ENCODE data around the gene ZNF791. TPM values are rescaled to one million over a fixed set of nuclear protein-coding genes. Genes with fewer than 3 reads are reported as not detected.
"Not testable (repeated sequence)": the region's sequence is repeated elsewhere in the genome, so short reads cannot be mapped to it uniquely, and the experiment has no call there.

Gene ZNF791
- total RNA-seq, 2 experiments from 2014 or later, result 30.0 to 41.5 TPM

DNA sequence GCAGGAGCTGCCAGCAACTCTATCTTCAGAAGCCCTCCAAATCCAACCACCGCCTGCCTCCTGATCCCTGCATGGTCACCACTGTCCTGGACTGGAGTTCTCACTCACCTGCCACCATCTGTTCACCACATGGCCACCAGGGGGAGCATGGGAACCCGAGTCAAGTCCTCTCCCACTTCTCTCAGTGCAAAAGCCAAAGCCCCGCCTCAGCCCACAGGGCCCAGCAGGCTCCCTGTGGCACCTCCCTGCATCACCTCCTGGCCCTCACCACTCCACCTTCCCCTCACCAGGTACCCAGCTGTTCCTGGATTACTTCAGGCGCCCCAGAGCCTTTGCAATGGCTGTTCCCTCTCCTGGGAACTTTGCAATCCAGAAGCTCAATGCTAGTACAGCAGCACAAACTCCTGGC, 65.7 kb downstream of the ZNF791 start:
- DNase-seq (peak; percentile 91), ATAC-seq (peak; percentile 43)
- no peak overlapping the region for H3K4me3 Mint-ChIP-seq
- peaks cover 48% of the 10 kb centered on the region for H3K36me3 Mint-ChIP-seq
- CTCF ChIA-PET, result interaction anchor here (0.6 to 7.0 kb wide), 14 partner anchors 9 to 172 kb away, joined by 3 to 57 read pairs (median 4); partner anchors contain the start of genes MAN2B1, TRIR and WDR83
- H3K27me3 Mint-ChIP-seq, result no peaks in the 10 kb centered on the region
- peak overlapping the region; percentile 34 for H3K27ac Mint-ChIP-seq
- no peaks in the 10 kb centered on the region for H3K9me3 Mint-ChIP-seq (ENCODE audit: low read depth)
- H3K4me1 Mint-ChIP-seq, result peaks cover 29% of the 10 kb centered on the region

DNA sequence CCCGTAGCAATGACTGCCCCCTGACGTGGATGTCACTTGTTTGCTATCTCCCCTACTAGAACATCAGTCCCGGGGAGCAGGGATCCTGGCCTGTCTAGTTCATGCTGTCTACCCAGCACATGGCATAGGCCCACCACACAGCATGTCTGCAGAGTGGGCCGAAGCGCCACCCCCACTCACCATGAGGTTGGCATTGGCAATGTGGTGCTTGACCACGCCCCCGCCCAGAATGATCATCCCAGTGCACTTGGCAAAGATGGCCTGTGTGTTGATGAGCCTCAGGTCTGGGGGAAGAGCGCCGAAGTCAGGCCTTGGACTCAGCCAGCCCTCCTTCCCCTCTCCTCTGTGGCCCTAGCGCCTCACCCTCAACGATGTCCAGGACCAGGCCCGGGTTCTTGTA, 66.2 kb downstream of the ZNF791 start:
- Mint-ChIP-seq H3K27me3 (no peaks in the 10 kb centered on the region), H3K36me3 (peaks cover 47% of the 10 kb centered on the region), H3K4me1 (peaks cover 28% of the 10 kb centered on the region), H3K27ac (no peak overlapping the region), H3K4me3 (no peak overlapping the region), H3K9me3 (ENCODE audit: low read depth) (no peaks in the 10 kb centered on the region)
- CTCF ChIA-PET, result interaction anchor here (0.6 to 7.0 kb wide), 13 partner anchors 9 to 171 kb away, joined by 3 to 57 read pairs (median 4); partner anchors contain the start of genes MAN2B1, TRIR and WDR83
- DNase-seq (no peak), ATAC-seq (no peak)

DNA sequence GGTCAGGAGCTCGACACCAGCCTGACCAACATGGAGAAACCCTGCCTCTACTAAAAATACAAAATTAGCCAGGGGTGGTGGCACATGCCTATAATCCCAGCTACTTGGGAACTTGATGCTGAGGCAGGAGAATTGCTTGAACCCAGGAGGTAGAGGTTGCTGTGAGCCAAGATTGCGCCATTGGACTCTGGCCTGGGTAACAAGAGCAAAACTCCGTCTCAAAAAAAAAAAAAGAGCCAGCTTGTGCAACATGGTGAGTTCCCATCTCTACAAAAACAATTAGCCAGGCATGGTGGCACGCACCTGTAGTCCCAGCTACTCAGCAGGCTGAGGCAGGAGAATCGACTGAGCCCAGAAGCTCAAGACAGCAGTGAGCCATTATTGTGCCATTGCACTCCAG, 67.3 kb downstream of the ZNF791 start:
- Mint-ChIP-seq H3K36me3 (peaks cover 45% of the 10 kb centered on the region), H3K4me1 (peaks cover 27% of the 10 kb centered on the region)
- H3K9me3 Mint-ChIP-seq (ENCODE audit: low read depth); H3K27ac Mint-ChIP-seq; ATAC-seq; DNase-seq; H3K4me3 Mint-ChIP-seq; H3K27me3 Mint-ChIP-seq: not testable (repeated sequence)
- CTCF ChIA-PET, result interaction anchor here (0.6 to 7.0 kb wide), 8 partner anchors 10 to 203 kb away, joined by 3 to 57 read pairs (median 3); partner anchors contain the start of genes FBXW9, MAN2B1 and WDR83

DNA sequence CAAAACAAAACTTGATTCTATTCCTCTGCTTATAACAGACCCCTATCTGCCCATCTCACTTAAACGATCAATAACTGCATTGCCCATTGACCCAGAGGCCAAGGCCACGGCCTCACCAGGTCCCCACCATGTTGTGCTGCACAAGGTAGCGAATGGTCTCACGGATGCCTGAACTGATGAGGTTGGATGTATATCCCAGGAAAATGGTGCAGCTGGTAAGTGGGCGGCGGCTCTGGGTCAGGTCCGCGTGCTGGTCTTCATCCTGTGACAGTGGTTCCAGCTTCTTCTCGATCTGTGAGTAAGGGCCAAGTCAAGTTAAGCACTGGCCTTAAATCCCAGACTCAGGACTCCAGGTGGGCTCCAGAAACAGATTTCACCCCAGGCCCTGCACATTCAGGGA, 69.3 kb downstream of the ZNF791 start:
- Mint-ChIP-seq H3K4me3 (peak overlapping the region; percentile 93), H3K36me3 (peaks cover 33% of the 10 kb centered on the region), H3K9me3 (ENCODE audit: low read depth) (no peaks in the 10 kb centered on the region), H3K27ac (no peak overlapping the region), H3K27me3 (no peaks in the 10 kb centered on the region), H3K4me1 (peaks cover 27% of the 10 kb centered on the region)
- no peak for ATAC-seq
- DNase-seq, result no peak
- CTCF ChIA-PET, result interaction anchor here (1.3 to 4.5 kb wide), 4 partner anchors 8 to 115 kb away, joined by 3 to 28 read pairs (median 8); partner anchors contain the start of genes MAN2B1 and WDR83

DNA sequence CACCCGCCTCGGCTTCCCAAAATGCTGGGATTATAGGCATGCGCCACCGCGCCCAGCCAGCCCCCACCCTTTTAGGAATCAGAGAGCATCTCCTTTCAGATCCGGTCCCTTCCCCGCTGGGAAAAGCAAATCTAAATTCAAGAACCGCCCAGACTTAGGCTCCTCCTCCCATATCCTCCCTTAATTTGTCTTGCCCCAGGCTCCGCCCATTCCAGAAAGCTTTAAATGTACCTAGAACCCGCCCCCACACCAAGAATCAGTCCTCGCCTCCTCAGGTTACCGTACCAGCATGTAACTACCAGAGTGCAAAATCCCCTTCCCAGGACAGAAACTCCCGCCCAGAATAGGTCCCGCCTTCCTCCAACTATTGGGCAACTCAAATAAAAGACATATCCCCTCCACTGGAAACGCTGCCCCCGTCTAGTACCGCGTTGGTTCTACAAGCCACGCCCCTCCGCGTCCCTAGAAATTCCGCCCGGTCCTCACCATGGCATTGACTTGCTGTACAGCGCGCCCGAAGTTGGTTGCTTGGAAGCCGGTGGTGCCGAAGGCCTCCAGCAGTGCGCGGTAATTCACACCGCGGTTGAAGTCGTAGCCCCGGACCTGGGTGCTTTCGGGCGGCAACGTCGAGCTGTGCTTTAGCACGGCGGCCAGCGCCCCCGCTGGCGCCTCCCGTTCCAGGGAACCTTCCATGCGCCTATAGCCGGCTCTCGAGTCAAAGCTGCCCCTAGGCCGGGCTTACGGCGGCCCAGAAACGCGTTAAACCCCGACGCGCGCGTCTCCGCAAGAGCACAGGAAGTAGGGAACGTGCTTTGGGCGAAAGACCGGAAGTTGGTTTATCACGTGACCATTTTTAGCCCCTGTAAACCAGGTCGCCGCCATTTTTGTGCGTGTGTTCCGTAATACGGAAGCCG, 70.6 kb downstream of the ZNF791 start, which contains the start of gene DHPS:
Gene DHPS (minus strand): TSS at position 807 of the 914 bp plus-strand sequence. CDS start 114 bp downstream, at position 693.
- CTCF ChIA-PET, result interaction anchor here (0.7 to 1.9 kb wide), 10 partner anchors 9 to 166 kb away, joined by 3 to 11 read pairs (median 5); partner anchors contain the start of gene TNPO2
- peak within 1 kb of the TSS; percentile 93 for H3K4me3 Mint-ChIP-seq
- H3K27ac Mint-ChIP-seq, result peak within 1 kb of the TSS; percentile 94
- H3K9me3 Mint-ChIP-seq (ENCODE audit: low read depth), result no peaks in the 10 kb centered on the region
- peak; percentile 78 for ATAC-seq
- peaks cover 26% of the 10 kb centered on the region for H3K4me1 Mint-ChIP-seq
- H3K36me3 Mint-ChIP-seq, result peaks cover 29% of the 10 kb centered on the region
- H3K27me3 Mint-ChIP-seq, result no peaks in the 10 kb centered on the region
- peak; percentile 96 for DNase-seq

Other genes starting within 250 kb of the ZNF791 start
- under 1 TPM; 0.55 to 0.56 TPM for gene ZNF442, start 245.2 kb upstream of the ZNF791 start, total RNA-seq
- 1 to 10 TPM; 4.6 to 4.8 TPM for gene ZNF799, start 209.6 kb upstream of the ZNF791 start, total RNA-seq
- 1 to 10 TPM; 3.7 to 4.3 TPM for gene ZNF443, start 169.9 kb upstream of the ZNF791 start, total RNA-seq
- gene ZNF709, start 126.1 kb upstream of the ZNF791 start, total RNA-seq, result 1 to 10 TPM; 1.4 to 1.9 TPM
- 10 to 100 TPM in 1 of 2 experiments, 1 to 10 TPM in 1; 9.6 to 10.6 TPM for gene ZNF564, start 59.4 kb upstream of the ZNF791 start, total RNA-seq
- gene ZNF490, start 107 bp upstream of the ZNF791 start, total RNA-seq, result 10 to 100 TPM; 14.0 to 14.7 TPM
- 100 to 1,000 TPM; 102 to 118 TPM for gene MAN2B1, start 55.8 kb downstream of the ZNF791 start, total RNA-seq
- gene WDR83, start 55.9 kb downstream of the ZNF791 start, total RNA-seq, result 10 to 100 TPM; 21.4 to 22.0 TPM
- 100 to 1,000 TPM; 106 to 111 TPM for gene DHPS, start 71.0 kb downstream of the ZNF791 start, total RNA-seq
- not detected for gene GNG14, start 77.1 kb downstream of the ZNF791 start, total RNA-seq
- gene FBXW9, start 85.7 kb downstream of the ZNF791 start, total RNA-seq, result 1 to 10 TPM; 5.2 to 6.3 TPM
- 100 to 1,000 TPM; 101 to 104 TPM for gene TNPO2, start 113.0 kb downstream of the ZNF791 start, total RNA-seq
- gene TRIR, start 123.8 kb downstream of the ZNF791 start, total RNA-seq, result 100 to 1,000 TPM; 195 to 239 TPM
- 10 to 100 TPM; 68.6 to 84.1 TPM for gene GET3, start 126.6 kb downstream of the ZNF791 start, total RNA-seq
- not detected for gene BEST2, start 140.9 kb downstream of the ZNF791 start, total RNA-seq
- gene HOOK2, start 164.6 kb downstream of the ZNF791 start, total RNA-seq, result 10 to 100 TPM; 16.6 to 18.2 TPM
- 100 to 1,000 TPM; 142 to 191 TPM for gene JUNB, start 180.6 kb downstream of the ZNF791 start, total RNA-seq
- gene PRDX2, start 190.9 kb downstream of the ZNF791 start, total RNA-seq, result 100 to 1,000 TPM; 168 to 218 TPM
- 10 to 100 TPM; 27.9 to 29.8 TPM for gene THSD8, start 191.1 kb downstream of the ZNF791 start, total RNA-seq
- 10 to 100 TPM; 53.4 to 58.8 TPM for gene RNASEH2A, start 195.7 kb downstream of the ZNF791 start, total RNA-seq
- gene RTBDN, start 223.7 kb downstream of the ZNF791 start, total RNA-seq, result not detected
- 1 to 10 TPM in 1 of 2 experiments, under 1 TPM in 1; 0.67 to 2.5 TPM for gene MAST1, start 227.6 kb downstream of the ZNF791 start, total RNA-seq